Measurements from ENCODE around the gene FNBP1L.
"Not testable (repeated sequence)": the region's sequence is repeated elsewhere in the genome, so short reads cannot be mapped to it uniquely, and the experiment has no call there.

FNBP1L gene

GRCh38 chr1:93537924-93538323 lies 90.0 kb downstream of the FNBP1L start:
- DNase-seq, result no peak

- no peak for DNase-seq
Observed at GRCh38 chr1:93541045-93541444, 93.1 kb downstream of the FNBP1L start.

- DNase-seq, result no peak
Observed at GRCh38 chr1:93542398-93542797, 94.5 kb downstream of the FNBP1L start.

GRCh38 chr1:93546162-93546863 lies 98.4 kb downstream of the FNBP1L start:
- DNase-seq, result no peak

- DNase-seq, result no peak
Observed at GRCh38 chr1:93549131-93549530, 101.2 kb downstream of the FNBP1L start.

GRCh38 chr1:93549811-93550210 lies 101.9 kb downstream of the FNBP1L start:
- DNase-seq, result no peak

- DNase-seq, result peak; percentile 26
Observed at GRCh38 chr1:93552741-93553455, 105.0 kb downstream of the FNBP1L start.

GRCh38 chr1:93553886-93554490 lies 106.1 kb downstream of the FNBP1L start:
- DNase-seq, result not testable (repeated sequence)

- no peak for DNase-seq
Observed at GRCh38 chr1:93554883-93555872, 107.3 kb downstream of the FNBP1L start.

GRCh38 chr1:93556291-93556690 lies 108.4 kb downstream of the FNBP1L start:
- DNase-seq, result no peak

GRCh38 chr1:93559045-93559444 lies 111.1 kb downstream of the FNBP1L start:
- DNase-seq, result no peak

- DNase-seq, result no peak
Observed at GRCh38 chr1:93559695-93560094, 111.8 kb downstream of the FNBP1L start.

GRCh38 chr1:93565496-93566206 lies 117.7 kb downstream of the FNBP1L start:
- no peak for DNase-seq

GRCh38 chr1:93566227-93566626 lies 118.3 kb downstream of the FNBP1L start:
- no peak for DNase-seq

- DNase-seq, result no peak
Observed at GRCh38 chr1:93567255-93567918, 119.5 kb downstream of the FNBP1L start.

- no peak for DNase-seq
Observed at GRCh38 chr1:93569489-93569888, 121.6 kb downstream of the FNBP1L start.

GRCh38 chr1:93571623-93572310 lies 123.8 kb downstream of the FNBP1L start:
- no peak for DNase-seq

GRCh38 chr1:93573940-93574469 lies 126.1 kb downstream of the FNBP1L start:
- DNase-seq, result no peak

GRCh38 chr1:93574511-93574910 lies 126.6 kb downstream of the FNBP1L start:
- no peak for DNase-seq

GRCh38 chr1:93574991-93575390 lies 127.1 kb downstream of the FNBP1L start:
- DNase-seq, result no peak

Measured in NCI-H524 treated with DMSO at 0.1 percent for 48 hours (cell line).